PC-9 (cell line): ENCODE results near the gene RASL12.

ENCODE experiments used
- EZH2 ChIP-seq: fragments of 200-600 bp; sonication (generic); IDR thresholded peaks from 2 replicates; pipeline ENCODE4 v1.8.0; 2017; ENCODE audit warnings: antibody characterized with exemption, low read depth
- TF ChIP-seq, protein P1 (sequence below): fragments of 200-600 bp; sonication (generic); conservative IDR thresholded peaks from 2 replicates; pipeline ENCODE4 v1.6.1; 2017; ENCODE audit warnings: mixed run types, antibody characterized with exemption, mild to moderate bottlenecking, moderate library complexity

GRCh38 chr15:65087873-65088642 lies 20.3 kb upstream of the RASL12 start:
- TF ChIP-seq, protein P1, sequence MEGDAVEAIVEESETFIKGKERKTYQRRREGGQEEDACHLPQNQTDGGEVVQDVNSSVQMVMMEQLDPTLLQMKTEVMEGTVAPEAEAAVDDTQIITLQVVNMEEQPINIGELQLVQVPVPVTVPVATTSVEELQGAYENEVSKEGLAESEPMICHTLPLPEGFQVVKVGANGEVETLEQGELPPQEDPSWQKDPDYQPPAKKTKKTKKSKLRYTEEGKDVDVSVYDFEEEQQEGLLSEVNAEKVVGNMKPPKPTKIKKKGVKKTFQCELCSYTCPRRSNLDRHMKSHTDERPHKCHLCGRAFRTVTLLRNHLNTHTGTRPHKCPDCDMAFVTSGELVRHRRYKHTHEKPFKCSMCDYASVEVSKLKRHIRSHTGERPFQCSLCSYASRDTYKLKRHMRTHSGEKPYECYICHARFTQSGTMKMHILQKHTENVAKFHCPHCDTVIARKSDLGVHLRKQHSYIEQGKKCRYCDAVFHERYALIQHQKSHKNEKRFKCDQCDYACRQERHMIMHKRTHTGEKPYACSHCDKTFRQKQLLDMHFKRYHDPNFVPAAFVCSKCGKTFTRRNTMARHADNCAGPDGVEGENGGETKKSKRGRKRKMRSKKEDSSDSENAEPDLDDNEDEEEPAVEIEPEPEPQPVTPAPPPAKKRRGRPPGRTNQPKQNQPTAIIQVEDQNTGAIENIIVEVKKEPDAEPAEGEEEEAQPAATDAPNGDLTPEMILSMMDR = no peak
- no peak for TF ChIP-seq EZH2
